Colonic mucosa (tissue), 4 donors: Measurements from ENCODE around the gene RBFOX2. TPM values are rescaled to one million over a fixed set of nuclear protein-coding genes. Genes with fewer than 3 reads are reported as not detected.

Experiments used
- DNase-seq: peaks from one replicate; pipeline ENCODE4 v3.0.0-alpha.2; 2020
- H3K27ac ChIP-seq: fragments of 200-600 bp; one replicate; pipeline ENCODE4 v1.8.0; 2021
- H3K27me3 ChIP-seq: fragments of 200-600 bp; one replicate; pipeline ENCODE4 v1.8.0; 2021
- H3K36me3 ChIP-seq: fragments of 200-600 bp; one replicate; pipeline ENCODE4 v1.8.0; 2021
- H3K4me1 ChIP-seq: fragments of 200-600 bp; one replicate; pipeline ENCODE4 v1.8.0; 2021; ENCODE audit warnings: mild to moderate bottlenecking
- H3K4me3 ChIP-seq: fragments of 200-600 bp; one replicate; pipeline ENCODE4 v1.8.0; 2021
- H3K9ac ChIP-seq, 2 donors: one replicate each; pipeline ENCODE4 v1.7.0; 2013; ENCODE audit warnings: control low read depth in 2 of 2, low read depth in 2 of 2, low read length in 2 of 2
- H3K9me3 ChIP-seq: fragments of 200-600 bp; one replicate; pipeline ENCODE4 v1.8.0; 2021
- intact Hi-C: fragments of 100-400 bp; cut with DNase I; formaldehyde crosslinking; loops from one replicate; pipeline ENCODE4 v1.14.1; 2022
- total RNA-seq, 2 donors: library from RNA; stranded (reverse); fragmentation: NEBNext Ultra II Directional in 1 of 2; extraction: Animal tissue kit (Norgen Biotek cat#: 25700) in 1 of 2; gene quantifications; one replicate each; pipeline ENCODE4 v1.2.1, GENCODE V29; 2021
- TF ChIP-seq, protein P1 (sequence below): fragments of 200-600 bp; IDR thresholded peaks from one replicate; pipeline ENCODE4 v1.8.0; 2022; ENCODE audit warnings: antibody characterized with exemption, mild to moderate bottlenecking
- donor health status: healthy.
- donor health status: DM: no; HTN: no; CAD: no.
- donor health status: DM: no; HTN: no; CAD: no.

The RBFOX2 gene
- total RNA-seq, 2 donors from 2014 or later: 44.4 to 60.2 TPM

DNA sequence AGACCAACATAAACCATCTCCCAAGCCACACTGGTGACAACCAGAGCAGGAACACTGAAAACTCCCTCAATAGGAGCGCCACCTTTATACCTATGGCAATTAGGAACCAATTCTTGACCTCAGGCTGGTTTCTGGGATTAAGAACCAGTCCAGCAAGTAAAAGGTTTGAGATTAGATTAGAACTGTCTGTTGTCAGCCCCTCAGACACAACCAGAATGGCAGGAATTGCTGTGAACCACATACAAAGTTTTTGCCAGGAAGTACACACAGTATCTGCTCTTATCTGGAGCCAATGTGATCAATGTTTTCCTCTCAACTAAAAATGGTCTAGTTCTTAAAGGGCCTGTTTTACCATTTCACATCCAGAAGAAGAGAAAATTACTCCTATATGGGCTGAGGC, 55.2 kb downstream of the RBFOX2 start:
- no peak overlapping the region for H3K9ac ChIP-seq

GRCh38 chr22:35972559-35972958, 56.1 kb downstream of the RBFOX2 start:
- H3K27ac ChIP-seq: no peak overlapping the region
- intact Hi-C loops: no loop called here
- no peaks in the 10 kb centered on the region for H3K4me1 ChIP-seq

More for the DNA sequence above, 55.2 kb downstream of the RBFOX2 start:
- Histone ChIP-seq H3K4me3 (no peak overlapping the region), H3K36me3 (no peaks in the 10 kb centered on the region), H3K27me3 (no peaks in the 10 kb centered on the region), H3K27ac (no peak overlapping the region), H3K9me3 (no peaks in the 10 kb centered on the region), H3K4me1 (no peaks in the 10 kb centered on the region)
- intact Hi-C loops: no loop called here
- TF ChIP-seq, protein P1, sequence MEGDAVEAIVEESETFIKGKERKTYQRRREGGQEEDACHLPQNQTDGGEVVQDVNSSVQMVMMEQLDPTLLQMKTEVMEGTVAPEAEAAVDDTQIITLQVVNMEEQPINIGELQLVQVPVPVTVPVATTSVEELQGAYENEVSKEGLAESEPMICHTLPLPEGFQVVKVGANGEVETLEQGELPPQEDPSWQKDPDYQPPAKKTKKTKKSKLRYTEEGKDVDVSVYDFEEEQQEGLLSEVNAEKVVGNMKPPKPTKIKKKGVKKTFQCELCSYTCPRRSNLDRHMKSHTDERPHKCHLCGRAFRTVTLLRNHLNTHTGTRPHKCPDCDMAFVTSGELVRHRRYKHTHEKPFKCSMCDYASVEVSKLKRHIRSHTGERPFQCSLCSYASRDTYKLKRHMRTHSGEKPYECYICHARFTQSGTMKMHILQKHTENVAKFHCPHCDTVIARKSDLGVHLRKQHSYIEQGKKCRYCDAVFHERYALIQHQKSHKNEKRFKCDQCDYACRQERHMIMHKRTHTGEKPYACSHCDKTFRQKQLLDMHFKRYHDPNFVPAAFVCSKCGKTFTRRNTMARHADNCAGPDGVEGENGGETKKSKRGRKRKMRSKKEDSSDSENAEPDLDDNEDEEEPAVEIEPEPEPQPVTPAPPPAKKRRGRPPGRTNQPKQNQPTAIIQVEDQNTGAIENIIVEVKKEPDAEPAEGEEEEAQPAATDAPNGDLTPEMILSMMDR: no peak
- DNase-seq: no peak

DNA sequence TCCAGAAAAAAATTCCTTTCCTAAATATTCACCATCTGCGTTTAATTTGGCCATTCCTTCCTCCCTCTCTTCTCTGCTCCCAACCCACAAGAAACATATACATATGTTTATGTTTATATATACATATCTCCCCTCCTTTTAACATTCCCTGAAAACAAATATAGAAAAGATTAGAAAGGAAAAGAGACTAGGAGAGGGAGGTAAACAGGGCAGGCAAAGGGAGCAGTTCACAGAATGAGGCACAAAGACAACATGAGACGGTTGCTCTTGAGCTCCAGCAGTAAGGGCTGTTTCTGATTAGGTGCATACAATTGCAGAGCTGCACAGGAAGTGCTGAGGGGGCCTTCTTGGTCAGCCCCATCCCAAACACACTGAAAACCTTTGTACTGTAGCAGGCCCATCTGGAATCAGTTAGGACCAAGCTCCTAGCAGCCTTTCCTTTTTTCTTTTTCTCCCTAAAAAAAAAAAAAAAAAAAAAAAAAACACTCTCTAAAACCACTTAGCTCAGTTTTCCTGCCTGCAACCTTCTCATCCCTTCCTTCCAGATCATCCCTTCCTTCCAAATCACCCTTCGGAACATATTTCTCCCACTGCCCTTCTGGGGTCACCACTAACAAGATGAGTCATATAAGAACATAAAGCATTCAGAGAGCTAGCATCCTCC, 57.0 kb downstream of the RBFOX2 start:
- no peaks in the 10 kb centered on the region for H3K27me3 ChIP-seq
- H3K4me3 ChIP-seq: no peak overlapping the region
- no peaks in the 10 kb centered on the region for H3K36me3 ChIP-seq
- no peaks in the 10 kb centered on the region for H3K9me3 ChIP-seq
- intact Hi-C loops: no loop called here
- no peak overlapping the region for H3K27ac ChIP-seq
- H3K9ac ChIP-seq: no peak overlapping the region
- no peaks in the 10 kb centered on the region for H3K4me1 ChIP-seq
- DNase-seq: no peak
- TF ChIP-seq, protein P1: no peak

More at GRCh38 chr22:35972559-35972958, 56.1 kb downstream of the RBFOX2 start:
- H3K4me3 ChIP-seq: no peak overlapping the region
- no peak overlapping the region for H3K9ac ChIP-seq
- TF ChIP-seq, protein P1: no peak
- H3K9me3 ChIP-seq: no peaks in the 10 kb centered on the region
- H3K36me3 ChIP-seq: no peaks in the 10 kb centered on the region
- DNase-seq: no peak
- H3K27me3 ChIP-seq: no peaks in the 10 kb centered on the region

- TF ChIP-seq, protein P1: no peak
- Histone ChIP-seq H3K9ac (no peak overlapping the region), H3K27me3 (no peaks in the 10 kb centered on the region), H3K36me3 (no peaks in the 10 kb centered on the region), H3K9me3 (no peaks in the 10 kb centered on the region), H3K4me1 (no peaks in the 10 kb centered on the region), H3K27ac (no peak overlapping the region), H3K4me3 (no peak overlapping the region)
- intact Hi-C loops: no loop called here
- no peak for DNase-seq
These were observed 57.8 kb downstream of the RBFOX2 start for GRCh38 chr22:35970616-35971455.

GRCh38 chr22:35967046-35967397, 61.6 kb downstream of the RBFOX2 start:
- no peak overlapping the region for H3K9ac ChIP-seq
- no peaks in the 10 kb centered on the region for H3K36me3 ChIP-seq
- TF ChIP-seq, protein P1: no peak
- H3K4me1 ChIP-seq: no peaks in the 10 kb centered on the region
- H3K9me3 ChIP-seq: no peaks in the 10 kb centered on the region
- intact Hi-C loops: no loop called here
- no peak for DNase-seq
- H3K4me3 ChIP-seq: no peak overlapping the region
- no peaks in the 10 kb centered on the region for H3K27me3 ChIP-seq
- no peak overlapping the region for H3K27ac ChIP-seq
